GM18499 (cell line): ENCODE results near the gene C1orf159.
"Not testable (repeated sequence)": the region's sequence is repeated elsewhere in the genome, so short reads cannot be mapped to it uniquely, and the experiment has no call there.

Experiments
- ATAC-seq: cut with Tn5 transposase; IDR thresholded peaks from one replicate; pipeline ENCODE4 v1.9.1; 2021; ENCODE audit warnings: moderate number of reproducible peaks; ENCODE audit not compliant: insufficient read depth, unreplicated experiment

C1orf159 gene

GRCh38 chr1:1096136-1096535, 19.8 kb downstream of the C1orf159 start:
- not testable (repeated sequence) for ATAC-seq

- no peak for ATAC-seq
Measured at GRCh38 chr1:1094981-1095380, 20.9 kb downstream of the C1orf159 start.

- ATAC-seq = no peak
Measured at GRCh38 chr1:1093610-1093943, 22.3 kb downstream of the C1orf159 start.

GRCh38 chr1:1092894-1093609, 22.8 kb downstream of the C1orf159 start:
- ATAC-seq = no peak

GRCh38 chr1:1092149-1092855, 23.6 kb downstream of the C1orf159 start:
- ATAC-seq = no peak

- no peak for ATAC-seq
Measured at GRCh38 chr1:1091344-1092148, 24.3 kb downstream of the C1orf159 start.

- ATAC-seq = no peak
Measured at GRCh38 chr1:1090424-1091343, 25.2 kb downstream of the C1orf159 start.

- no peak for ATAC-seq
Measured at GRCh38 chr1:1089731-1090423, 26.0 kb downstream of the C1orf159 start.

GRCh38 chr1:1088801-1089680, 26.8 kb downstream of the C1orf159 start:
- ATAC-seq = no peak

GRCh38 chr1:1088029-1088800, 27.7 kb downstream of the C1orf159 start:
- no peak for ATAC-seq

GRCh38 chr1:1087351-1088028, 28.4 kb downstream of the C1orf159 start:
- no peak for ATAC-seq

GRCh38 chr1:1086911-1087341, 29.0 kb downstream of the C1orf159 start:
- ATAC-seq = no peak

GRCh38 chr1:1085911-1086841, 29.7 kb downstream of the C1orf159 start:
- ATAC-seq = no peak

GRCh38 chr1:1085171-1085841, 30.6 kb downstream of the C1orf159 start:
- ATAC-seq = no peak

- ATAC-seq = no peak
Measured at GRCh38 chr1:1084372-1085170, 31.3 kb downstream of the C1orf159 start.
